Measurements from ENCODE around the gene ELL.

The ELL gene

DNA sequence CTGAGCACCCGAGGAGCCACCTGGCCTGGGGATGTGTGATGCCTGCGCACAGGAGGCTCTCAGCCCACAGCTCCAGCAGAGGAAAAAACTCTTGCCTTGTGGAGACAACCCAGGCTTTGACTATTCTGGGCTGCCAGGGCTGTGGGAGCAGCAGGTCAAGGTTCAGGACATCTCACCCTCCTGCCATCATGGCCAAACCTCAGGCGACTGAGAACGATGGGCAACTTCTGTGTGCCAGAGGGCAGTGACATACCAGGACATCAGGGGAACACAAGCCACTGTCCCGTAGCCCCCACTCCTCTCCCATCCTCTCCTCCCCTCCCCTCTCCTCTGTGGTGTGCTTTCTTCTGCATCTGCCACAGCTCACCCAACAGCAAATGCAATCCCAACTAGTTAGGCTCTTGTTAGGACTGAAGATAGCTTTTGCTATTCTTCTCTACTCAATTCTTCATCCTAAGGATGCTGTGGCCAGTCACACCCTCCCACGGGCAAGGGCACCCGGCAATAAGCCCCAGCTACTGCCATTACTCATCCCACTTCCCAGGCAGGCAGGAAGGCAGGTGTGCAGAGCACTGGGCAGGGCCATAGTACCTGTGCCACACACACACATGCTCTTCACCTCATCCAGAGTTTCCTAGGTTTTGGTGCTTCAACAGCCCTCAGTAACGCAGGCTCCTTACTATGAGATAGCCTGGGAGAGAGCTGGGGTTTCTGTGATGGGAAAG is 16.8 kb downstream of the ELL start:
- DNase-seq (ENCODE audit: low read depth) = no peak

GRCh38 chr19:18503971-18504885 is 17.6 kb downstream of the ELL start:
- DNase-seq (ENCODE audit: low read depth) = no peak

DNA sequence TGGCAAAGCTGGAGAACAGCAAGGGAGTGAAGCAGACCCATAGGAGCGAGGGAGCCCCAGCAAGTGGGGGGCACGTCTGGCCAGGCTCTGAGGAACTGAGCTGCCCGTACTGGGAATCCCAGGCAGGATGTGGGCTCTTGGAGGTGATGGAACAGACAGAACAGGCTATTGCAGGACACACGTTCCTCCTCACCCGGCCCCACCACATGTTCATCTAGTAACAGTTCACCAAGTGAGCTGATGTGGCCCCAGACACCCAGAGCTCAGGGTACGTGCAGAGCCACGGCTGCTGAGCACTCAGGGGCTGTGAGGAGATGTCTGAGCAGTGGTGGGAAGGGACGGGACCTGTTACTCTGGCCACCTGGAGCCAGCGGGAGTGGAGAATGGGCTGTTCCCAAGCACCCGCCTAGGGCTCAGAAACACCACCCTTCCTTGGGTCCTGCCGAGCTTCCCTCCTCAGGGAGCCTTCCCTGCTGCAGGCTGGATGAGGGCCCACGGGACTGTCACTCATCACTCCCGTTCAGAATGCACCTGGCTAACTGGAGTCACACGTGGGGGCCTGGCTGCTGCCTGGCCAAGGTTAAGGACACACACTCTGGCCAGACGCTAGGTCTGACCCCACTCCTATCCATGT is 18.4 kb downstream of the ELL start:
- DNase-seq (ENCODE audit: low read depth) = no peak

GRCh38 chr19:18502638-18503294 is 19.1 kb downstream of the ELL start:
- DNase-seq (ENCODE audit: low read depth) = no peak

GRCh38 chr19:18502246-18502637 is 19.6 kb downstream of the ELL start:
- DNase-seq (ENCODE audit: low read depth) = no peak

DNA sequence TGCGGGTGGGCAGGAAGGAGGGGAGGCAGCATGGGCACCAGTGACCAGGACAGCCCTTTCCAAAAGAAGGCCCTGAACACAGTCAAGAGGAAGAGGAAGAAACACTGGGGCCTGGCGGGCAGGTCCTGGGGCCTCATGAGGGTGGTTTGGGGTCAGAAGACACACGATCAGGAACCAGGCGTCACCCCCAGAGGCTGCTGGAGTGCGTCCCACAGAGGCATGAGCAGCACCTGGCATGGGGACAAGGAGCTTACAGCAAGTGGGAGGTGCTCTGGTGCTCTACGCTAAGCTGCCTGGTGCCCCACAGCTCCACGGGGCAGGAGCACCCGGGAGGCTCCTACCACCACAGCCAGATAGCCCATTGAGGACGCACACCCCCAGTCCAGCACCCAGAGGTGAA is 20.0 kb downstream of the ELL start:
- no peak for DNase-seq (ENCODE audit: low read depth)

GRCh38 chr19:18501351-18501750 is 20.5 kb downstream of the ELL start:
- DNase-seq (ENCODE audit: low read depth) = no peak

- DNase-seq (ENCODE audit: low read depth) = no peak
These were observed 21.1 kb downstream of the ELL start for GRCh38 chr19:18500799-18501198.

- no peak for DNase-seq (ENCODE audit: low read depth)
These were observed 21.5 kb downstream of the ELL start for GRCh38 chr19:18500376-18500775.

- DNase-seq (ENCODE audit: low read depth) = no peak
These were observed 22.7 kb downstream of the ELL start for GRCh38 chr19:18499055-18499775.

DNA sequence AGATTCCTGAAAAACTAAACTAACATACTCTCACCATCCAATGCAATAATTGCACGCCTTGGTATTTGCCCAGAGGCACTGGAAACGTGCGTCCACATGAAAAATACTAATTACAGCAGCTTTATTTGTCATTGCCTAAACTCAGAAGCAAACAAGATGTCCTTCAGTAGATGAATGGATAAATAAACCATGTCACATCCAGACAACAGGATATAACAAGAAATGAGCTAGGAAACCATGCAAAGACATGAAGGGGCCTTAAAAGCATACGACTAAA is 25.0 kb downstream of the ELL start:
- no peak for DNase-seq (ENCODE audit: low read depth)

GRCh38 chr19:18496167-18496979 is 25.5 kb downstream of the ELL start:
- no peak for DNase-seq (ENCODE audit: low read depth)

- no peak for DNase-seq (ENCODE audit: low read depth)
These were observed 26.5 kb downstream of the ELL start for GRCh38 chr19:18495204-18495911.

DNA sequence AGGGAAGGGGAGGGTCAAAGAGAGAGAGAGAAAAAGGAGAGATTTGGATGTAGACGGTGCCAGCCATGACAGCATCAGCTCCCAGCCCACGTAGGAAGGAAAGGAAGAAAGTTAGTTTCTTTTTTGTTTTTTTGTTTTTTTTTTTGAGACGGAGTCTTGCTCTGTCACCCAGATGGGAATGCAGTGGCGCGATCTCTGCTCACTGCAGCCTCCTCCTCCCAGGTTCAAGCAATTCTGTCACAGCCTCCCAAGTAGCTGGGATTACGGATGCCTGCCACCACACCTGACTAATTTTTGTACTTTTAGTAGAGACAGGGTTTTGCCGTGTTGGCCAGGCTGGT is 27.6 kb downstream of the ELL start:
- no peak for DNase-seq (ENCODE audit: low read depth)

DNA sequence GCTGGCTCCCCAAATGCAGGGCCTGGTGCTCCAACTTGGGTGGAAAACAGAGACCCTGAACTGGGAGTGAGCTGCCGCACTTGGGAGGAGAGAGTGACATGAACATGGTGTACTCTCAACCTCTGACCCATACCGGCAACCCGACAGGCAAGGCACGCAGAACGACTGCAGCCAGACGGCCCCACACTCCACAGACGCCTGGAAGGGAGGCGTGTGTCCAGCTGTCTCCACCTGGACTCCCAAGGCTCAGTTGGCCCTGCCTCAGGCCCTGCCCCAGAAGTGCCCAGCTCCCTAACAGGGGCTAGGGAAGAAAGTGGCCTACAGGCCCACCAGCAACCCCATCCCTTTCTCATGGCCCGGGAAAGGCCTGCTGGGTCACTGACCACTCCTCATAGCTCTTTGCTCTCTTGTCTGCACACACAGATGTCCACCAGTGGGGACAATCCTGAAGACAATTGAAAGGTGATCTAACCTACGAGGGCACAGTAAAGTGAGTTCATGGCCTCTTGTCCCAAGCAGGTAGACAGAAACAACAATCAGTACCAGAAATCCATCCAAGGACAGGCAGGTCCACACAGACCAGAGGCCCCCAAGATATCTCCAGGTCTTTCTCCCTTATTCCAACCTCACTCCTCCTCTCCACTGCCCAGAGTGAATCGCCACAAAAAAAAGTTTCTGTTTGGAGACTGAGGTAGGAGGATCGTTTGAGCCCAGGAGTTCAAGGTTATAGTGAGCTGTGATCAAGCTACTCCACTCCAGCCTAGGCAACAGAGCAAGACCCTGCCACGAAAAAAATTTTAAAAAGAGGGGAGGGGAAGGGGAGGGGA is 28.2 kb downstream of the ELL start:
- DNase-seq (ENCODE audit: low read depth) = no peak

GRCh38 chr19:18491995-18492953 is 29.6 kb downstream of the ELL start:
- DNase-seq (ENCODE audit: low read depth) = no peak

DNA sequence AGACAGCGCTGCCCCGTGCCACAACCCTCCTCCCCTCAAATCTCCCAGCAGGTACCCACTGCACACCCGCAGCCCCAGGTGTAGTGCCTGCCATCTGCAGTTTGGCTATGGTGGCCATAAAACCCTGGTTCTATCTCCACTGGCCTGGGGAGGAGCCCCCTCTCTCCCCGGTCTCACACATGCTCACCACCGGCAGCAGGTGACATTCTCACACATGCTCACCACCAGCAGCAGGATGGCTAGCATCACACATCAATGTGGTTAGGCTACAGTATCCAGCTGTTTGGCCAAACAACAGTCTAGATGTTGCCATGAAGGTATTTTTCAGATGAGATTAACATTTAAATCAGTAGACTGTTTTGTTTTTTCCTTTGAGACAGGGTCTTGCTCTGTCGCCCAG is 31.1 kb downstream of the ELL start:
- DNase-seq (ENCODE audit: low read depth) = no peak

GRCh38 chr19:18489627-18490184 is 32.2 kb downstream of the ELL start:
- DNase-seq (ENCODE audit: low read depth) = no peak

Data from fibroblast of the conjunctiva (primary cell).